ENCODE results near the gene MTERF4. TPM values are rescaled to one million over a fixed set of nuclear protein-coding genes. Genes with fewer than 3 reads are reported as not detected.

MTERF4 gene
- total RNA-seq, 2 experiments from 2014 or later, result 34.4 to 34.5 TPM

DNA sequence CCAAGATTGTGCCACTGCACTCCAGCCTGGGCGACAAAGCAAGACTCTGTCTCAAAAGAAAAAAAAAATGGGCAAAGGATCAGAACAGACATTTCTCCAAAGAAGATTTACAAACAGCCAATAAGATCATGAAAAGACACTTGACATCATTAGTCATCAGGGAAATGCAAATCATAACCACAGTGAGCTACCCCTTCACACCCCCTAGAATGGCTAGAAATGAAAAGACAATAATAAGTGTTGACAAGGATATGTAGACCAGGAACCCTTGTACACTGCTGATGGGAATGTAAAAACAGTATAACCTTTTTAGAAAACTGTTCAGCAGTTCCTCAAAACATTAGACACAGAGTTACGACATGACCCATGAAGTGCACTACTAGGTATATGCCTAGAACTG lies 18.4 kb upstream of the MTERF4 start:
- Mint-ChIP-seq H3K4me1 (peaks cover 20% of the 10 kb centered on the region), H3K27ac (no peak overlapping the region), H3K36me3 (ENCODE audit: low read depth) (peaks cover 58% of the 10 kb centered on the region), H3K9me3 (ENCODE audit: low read depth) (peaks cover 2% of the 10 kb centered on the region), H3K4me3 (no peak overlapping the region), H3K27me3 (no peaks in the 10 kb centered on the region)
- ChIA-PET CTCF (no interaction called here), POLR2A (no interaction called here)
- ATAC-seq (peak; percentile 61), DNase-seq (no peak)
- intact Hi-C loops (cut with DNase I, micrococcal nuclease), result no loop called here

GRCh38 chr2:241118737-241119505 lies 16.8 kb upstream of the MTERF4 start:
- Mint-ChIP-seq H3K4me3 (no peak overlapping the region), H3K27ac (no peak overlapping the region), H3K4me1 (peaks cover 17% of the 10 kb centered on the region), H3K27me3 (no peaks in the 10 kb centered on the region), H3K36me3 (ENCODE audit: low read depth) (peaks cover 67% of the 10 kb centered on the region), H3K9me3 (ENCODE audit: low read depth) (peaks cover 2% of the 10 kb centered on the region)
- POLR2A ChIA-PET, result no interaction called here
- no peak for ATAC-seq
- intact Hi-C loops (cut with DNase I, micrococcal nuclease), result no loop called here
- CTCF ChIA-PET, result no interaction called here
- peak; percentile 1 for DNase-seq

DNA sequence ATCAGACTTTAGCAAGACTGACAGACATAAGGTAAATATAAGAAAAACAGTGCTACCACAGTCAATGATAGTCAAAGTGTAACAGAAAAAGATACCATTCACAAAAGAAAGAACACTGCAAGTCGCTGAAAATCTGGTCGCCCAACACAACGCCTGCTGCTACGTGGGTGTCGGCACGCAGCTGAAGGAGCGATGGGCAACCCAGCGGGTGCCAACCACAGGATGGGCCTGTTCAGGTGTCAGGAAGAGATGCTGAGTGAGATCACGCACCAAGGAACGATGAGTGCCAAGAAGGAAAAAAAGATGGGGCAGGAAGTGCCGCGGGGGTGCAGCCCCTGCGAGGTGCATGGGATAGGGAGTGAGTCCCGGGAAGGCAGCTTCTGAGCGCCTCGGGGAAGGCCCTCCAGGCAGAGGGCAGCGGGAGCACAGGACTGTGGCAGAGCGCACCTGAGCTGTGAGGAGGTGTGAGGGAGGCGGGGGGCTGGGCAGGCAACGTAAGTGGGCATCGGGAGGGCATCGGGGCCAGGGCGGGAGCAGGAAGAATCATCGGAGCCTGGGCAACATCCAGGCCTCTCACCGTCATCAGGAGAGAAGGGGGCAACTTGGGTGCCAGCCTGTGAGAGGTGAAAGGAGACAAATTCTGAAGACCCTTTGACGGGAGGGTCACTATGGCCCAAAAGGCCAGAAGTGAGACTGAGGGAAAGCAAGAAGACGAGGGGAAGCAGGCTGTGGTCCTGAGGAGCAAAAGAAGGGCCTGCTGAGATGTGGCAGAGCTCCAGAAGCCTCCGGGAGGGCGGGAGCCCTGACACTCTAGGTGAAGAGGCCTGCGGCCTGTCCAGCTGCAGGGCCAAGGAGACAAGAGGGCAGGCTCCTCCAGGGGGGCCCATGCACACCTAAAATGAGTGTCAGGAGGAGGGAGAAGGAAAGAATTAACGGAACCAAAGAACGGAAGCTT lies 14.8 kb upstream of the MTERF4 start:
- no peak for DNase-seq
- POLR2A ChIA-PET, result no interaction called here

GRCh38 chr2:241115361-241115760 lies 13.3 kb upstream of the MTERF4 start:
- intact Hi-C loops (cut with DNase I, micrococcal nuclease), result no loop called here
- H3K27me3 Mint-ChIP-seq, result no peaks in the 10 kb centered on the region
- H3K27ac Mint-ChIP-seq, result no peak overlapping the region
- ATAC-seq, result no peak
- DNase-seq, result no peak
- H3K36me3 Mint-ChIP-seq (ENCODE audit: low read depth), result peaks cover 52% of the 10 kb centered on the region
- H3K9me3 Mint-ChIP-seq (ENCODE audit: low read depth), result no peaks in the 10 kb centered on the region
- no peak overlapping the region for H3K4me3 Mint-ChIP-seq
- peaks cover 8% of the 10 kb centered on the region for H3K4me1 Mint-ChIP-seq
- POLR2A ChIA-PET, result no interaction called here
- CTCF ChIA-PET, result no interaction called here

More for the DNA sequence above, 14.8 kb upstream of the MTERF4 start:
- no peak overlapping the region for H3K4me3 Mint-ChIP-seq
- H3K4me1 Mint-ChIP-seq, result peaks cover 17% of the 10 kb centered on the region
- H3K9me3 Mint-ChIP-seq (ENCODE audit: low read depth), result peaks cover 2% of the 10 kb centered on the region
- ATAC-seq, result no peak
- peaks cover 59% of the 10 kb centered on the region for H3K36me3 Mint-ChIP-seq (ENCODE audit: low read depth)
- CTCF ChIA-PET, result interaction anchor here (1.0 to 1.2 kb wide), 2 partner anchors 65 to 550 kb away, joined by 3 to 4 read pairs; no protein-coding TSS in a partner anchor
- H3K27ac Mint-ChIP-seq, result peak overlapping the region; percentile 21
- H3K27me3 Mint-ChIP-seq, result no peaks in the 10 kb centered on the region
- intact Hi-C loops (cut with DNase I, micrococcal nuclease), result no loop called here

GRCh38 chr2:241114836-241115235 lies 12.7 kb upstream of the MTERF4 start:
- Mint-ChIP-seq H3K36me3 (ENCODE audit: low read depth) (peaks cover 55% of the 10 kb centered on the region), H3K27ac (no peak overlapping the region), H3K9me3 (ENCODE audit: low read depth) (no peaks in the 10 kb centered on the region), H3K4me3 (no peak overlapping the region), H3K27me3 (no peaks in the 10 kb centered on the region), H3K4me1 (peaks cover 11% of the 10 kb centered on the region)
- DNase-seq, result no peak
- ATAC-seq, result no peak
- POLR2A ChIA-PET, result no interaction called here
- intact Hi-C loops (cut with DNase I, micrococcal nuclease), result no loop called here
- CTCF ChIA-PET, result no interaction called here

DNA sequence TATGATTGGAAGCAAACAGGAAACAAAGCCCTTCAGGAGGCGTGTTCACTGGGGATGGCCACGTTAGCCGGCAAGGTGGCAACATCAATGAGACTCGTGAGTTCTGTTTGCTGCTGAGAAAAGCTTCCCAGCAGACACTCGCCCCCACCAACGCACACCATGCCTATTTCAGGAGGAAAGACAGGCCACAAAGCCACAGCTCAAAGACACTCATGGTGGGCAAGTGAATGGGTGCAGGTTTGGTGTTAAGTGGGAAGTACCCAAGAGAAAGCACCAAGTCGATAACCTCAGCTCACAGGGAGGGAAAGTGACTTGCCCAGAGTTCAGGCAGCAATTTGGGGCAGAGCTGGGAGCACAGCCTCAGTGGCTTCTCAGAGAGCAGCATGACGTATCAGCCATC lies 10.5 kb upstream of the MTERF4 start:
- peak; percentile 63 for DNase-seq
- peaks cover 65% of the 10 kb centered on the region for H3K36me3 Mint-ChIP-seq (ENCODE audit: low read depth)
- peak; percentile 62 for ATAC-seq
- peaks cover 31% of the 10 kb centered on the region for H3K4me1 Mint-ChIP-seq
- ChIA-PET POLR2A (interaction anchor here (1.1 kb wide), 1 partner anchor 10 kb away, joined by 3 read pairs; the partner anchor contains the start of gene MTERF4), CTCF (interaction anchor here (0.6 to 1.5 kb wide), 3 partner anchors 17 to 1341 kb away, joined by 3 to 6 read pairs (median 4); partner anchors contain the start of gene PPP1R7)
- H3K27ac Mint-ChIP-seq, result peak overlapping the region; percentile 86
- H3K4me3 Mint-ChIP-seq, result peak overlapping the region; percentile 57
- H3K27me3 Mint-ChIP-seq, result no peaks in the 10 kb centered on the region
- H3K9me3 Mint-ChIP-seq (ENCODE audit: low read depth), result no peaks in the 10 kb centered on the region
- intact Hi-C loops (cut with DNase I, micrococcal nuclease), result no loop called here

- Mint-ChIP-seq H3K27ac (peak overlapping the region; percentile 86), H3K9me3 (ENCODE audit: low read depth) (no peaks in the 10 kb centered on the region), H3K27me3 (no peaks in the 10 kb centered on the region), H3K4me1 (peaks cover 31% of the 10 kb centered on the region), H3K36me3 (ENCODE audit: low read depth) (peaks cover 63% of the 10 kb centered on the region), H3K4me3 (peak overlapping the region; percentile 57)
- ChIA-PET POLR2A (interaction anchor here (1.1 kb wide), 1 partner anchor 10 kb away, joined by 3 read pairs; the partner anchor contains the start of gene MTERF4), CTCF (interaction anchor here (0.6 kb wide), 1 partner anchor 1341 kb away, joined by 4 read pairs; no protein-coding TSS in a partner anchor)
- no peak for ATAC-seq
- no peak for DNase-seq
- intact Hi-C loops (cut with DNase I, micrococcal nuclease), result no loop called here
Measured at GRCh38 chr2:241112046-241112445, 10.0 kb upstream of the MTERF4 start.

DNA sequence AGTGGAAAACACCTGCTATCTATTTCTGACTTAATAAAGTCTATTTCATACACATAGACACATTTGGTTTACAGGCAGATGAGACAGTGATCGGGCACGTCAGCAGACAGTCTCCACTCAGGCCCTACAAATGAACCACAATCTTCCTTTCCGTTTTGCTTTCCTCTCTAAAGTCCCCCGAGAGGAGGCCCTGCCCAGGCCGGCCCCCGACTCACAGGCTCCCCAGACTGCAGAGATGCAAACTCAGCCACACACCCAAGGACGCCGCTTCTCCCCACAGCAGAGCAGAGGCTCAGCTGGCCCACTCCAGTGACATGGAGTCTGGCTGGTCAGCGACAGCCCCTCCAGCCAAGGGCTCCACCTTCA lies 9.3 kb upstream of the MTERF4 start:
- intact Hi-C loops (cut with DNase I, micrococcal nuclease), result no loop called here
- CTCF ChIA-PET, result no interaction called here
- Mint-ChIP-seq H3K4me1 (peaks cover 31% of the 10 kb centered on the region), H3K9me3 (ENCODE audit: low read depth) (no peaks in the 10 kb centered on the region), H3K4me3 (peak overlapping the region; percentile 57), H3K27me3 (no peaks in the 10 kb centered on the region), H3K27ac (peak overlapping the region; percentile 86), H3K36me3 (ENCODE audit: low read depth) (peaks cover 61% of the 10 kb centered on the region)
- POLR2A ChIA-PET, result no interaction called here
- DNase-seq (no peak), ATAC-seq (no peak)

DNA sequence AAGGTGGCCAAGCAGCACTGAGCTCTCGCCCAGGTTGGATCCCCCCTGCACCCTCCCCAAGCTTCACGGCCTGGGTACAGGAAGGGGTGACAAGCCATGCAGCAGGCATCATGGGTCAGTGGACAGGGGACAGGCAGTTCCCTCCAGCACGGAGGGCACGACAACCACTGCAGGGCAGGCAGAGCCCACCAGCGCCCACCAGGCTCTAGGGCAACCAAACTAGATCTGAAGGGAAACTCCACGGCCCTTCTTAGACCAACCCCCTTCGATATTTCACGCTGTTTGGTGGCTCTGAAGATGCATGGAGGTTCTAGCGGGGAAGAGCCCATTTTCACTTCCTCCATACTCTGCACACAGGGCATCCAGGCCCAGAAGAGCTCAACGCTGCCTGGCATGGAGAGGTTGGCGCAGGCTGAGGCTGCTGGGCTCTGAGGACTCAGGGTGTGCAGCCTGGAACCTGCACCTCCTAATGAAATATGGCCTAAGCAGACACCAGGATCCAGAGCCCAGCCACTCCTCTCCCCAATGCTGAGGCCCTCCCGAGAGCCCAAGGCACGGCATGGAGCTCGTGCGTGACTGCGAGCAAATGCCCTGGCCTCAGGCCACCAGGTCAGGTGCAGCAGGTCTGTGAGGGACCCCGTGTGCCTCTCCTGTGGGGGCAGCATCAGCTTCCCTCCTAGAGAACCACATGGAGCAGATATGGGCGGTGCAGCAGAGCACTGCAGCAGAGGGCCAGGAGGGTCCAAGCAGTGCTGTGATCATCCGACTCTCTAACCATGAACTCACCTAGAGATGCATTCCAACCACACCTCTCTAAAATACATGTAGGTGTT lies 8.7 kb upstream of the MTERF4 start:
- intact Hi-C loops (cut with DNase I, micrococcal nuclease), result no loop called here
- Mint-ChIP-seq H3K9me3 (ENCODE audit: low read depth) (no peaks in the 10 kb centered on the region), H3K27ac (peak overlapping the region; percentile 86), H3K27me3 (no peaks in the 10 kb centered on the region), H3K36me3 (ENCODE audit: low read depth) (peaks cover 55% of the 10 kb centered on the region), H3K4me3 (peak overlapping the region; percentile 57), H3K4me1 (peaks cover 31% of the 10 kb centered on the region)
- DNase-seq, result no peak
- ChIA-PET CTCF (interaction anchor here (0.7 kb wide), 1 partner anchor 14 kb away, joined by 3 read pairs; no protein-coding TSS in a partner anchor), POLR2A (no interaction called here)
- ATAC-seq, result no peak

GRCh38 chr2:241110089-241110606 lies 8.1 kb upstream of the MTERF4 start:
- CTCF ChIA-PET, result interaction anchor here (0.7 to 0.8 kb wide), 2 partner anchors 14 to 39 kb away, joined by 3 read pairs; partner anchors contain the start of gene PASK
- peaks cover 31% of the 10 kb centered on the region for H3K4me1 Mint-ChIP-seq
- no peak for ATAC-seq

More at GRCh38 chr2:241110089-241110606, 8.1 kb upstream of the MTERF4 start:
- intact Hi-C loops (cut with DNase I, micrococcal nuclease), result no loop called here
- no peaks in the 10 kb centered on the region for H3K9me3 Mint-ChIP-seq (ENCODE audit: low read depth)
- DNase-seq, result no peak
- POLR2A ChIA-PET, result no interaction called here
- H3K27me3 Mint-ChIP-seq, result no peaks in the 10 kb centered on the region
- H3K27ac Mint-ChIP-seq, result peak overlapping the region; percentile 80
- peak overlapping the region; percentile 57 for H3K4me3 Mint-ChIP-seq
- peaks cover 48% of the 10 kb centered on the region for H3K36me3 Mint-ChIP-seq (ENCODE audit: low read depth)

Data from activated CD4-positive, alpha-beta T cell treated with anti-CD3 and anti-CD28 coated beads for 36 hours (primary cell).